ENCODE data around the gene CNOT6. TPM values are rescaled to one million over a fixed set of nuclear protein-coding genes. Genes with fewer than 3 reads are reported as not detected.

Gene CNOT6
- total RNA-seq, 1 donor from 2014 or later: 41.7 TPM

- H3K36me3 ChIP-seq (ENCODE audit: insufficient read depth, low read length): no peaks in the 10 kb centered on the region
- H3K4me3 ChIP-seq (ENCODE audit: insufficient read depth, low read depth, low read length): no peak overlapping the region
- no peak overlapping the region for H3K4me2 ChIP-seq (ENCODE audit: low read length)
- H3K27ac ChIP-seq (ENCODE audit: low read depth, low read length): no peak overlapping the region
- peaks cover 17% of the 10 kb centered on the region for H3K27me3 Mint-ChIP-seq (ENCODE audit: low read depth, unreplicated experiment)
- no peaks in the 10 kb centered on the region for H3K9me3 ChIP-seq (ENCODE audit: insufficient read depth, low read depth, low read length)
- H3K36me3 Mint-ChIP-seq (ENCODE audit: low read depth, unreplicated experiment): peaks cover 4% of the 10 kb centered on the region
- no peak for TF ChIP-seq CTCF (IDR thresholded peaks at IDR 0.05; ENCODE audit: insufficient read depth, low read depth, low read length)
- no peak for TF ChIP-seq EZH2 (IDR thresholded peaks at IDR 0.05; ENCODE audit: insufficient read depth, low read length)
- no peak overlapping the region for H3K27ac Mint-ChIP-seq (ENCODE audit: unreplicated experiment)
- no peak for FAIRE-seq
- H4K20me1 ChIP-seq (ENCODE audit: insufficient read depth, low read length): no peaks in the 10 kb centered on the region
- H3K4me1 Mint-ChIP-seq (ENCODE audit: low read depth, unreplicated experiment): peaks cover under 1% of the 10 kb centered on the region
- H3K9ac ChIP-seq (ENCODE audit: low read length): no peak overlapping the region
- H3K4me3 Mint-ChIP-seq (ENCODE audit: unreplicated experiment): no peak overlapping the region
- H3K27me3 ChIP-seq (ENCODE audit: insufficient read depth, low read length): peaks cover 2% of the 10 kb centered on the region
- no peaks in the 10 kb centered on the region for H3K4me1 ChIP-seq (ENCODE audit: insufficient read depth, low read length)
- DNase-seq (ENCODE audit: low read depth): no peak
- no peak overlapping the region for H2AFZ ChIP-seq (ENCODE audit: low read depth, low read length)
- no peaks in the 10 kb centered on the region for H3K9me3 Mint-ChIP-seq (ENCODE audit: unreplicated experiment)
- no peaks in the 10 kb centered on the region for H3K79me2 ChIP-seq (ENCODE audit: insufficient read depth, low read length)
These were observed 119.1 kb downstream of the CNOT6 start for GRCh38 chr5:180613188-180613813.

GRCh38 chr5:180613814-180614188 lies 119.6 kb downstream of the CNOT6 start:
- no peaks in the 10 kb centered on the region for H3K4me1 Mint-ChIP-seq (ENCODE audit: low read depth, unreplicated experiment)
- DNase-seq (ENCODE audit: low read depth) (no peak), FAIRE-seq (no peak)
- H3K4me3 ChIP-seq (ENCODE audit: insufficient read depth, low read depth, low read length): no peak overlapping the region
- no peak overlapping the region for H3K27ac ChIP-seq (ENCODE audit: low read depth, low read length)
- H3K36me3 Mint-ChIP-seq (ENCODE audit: low read depth, unreplicated experiment): peaks cover 4% of the 10 kb centered on the region
- H3K9me3 ChIP-seq (ENCODE audit: insufficient read depth, low read depth, low read length): no peaks in the 10 kb centered on the region
- H3K4me3 Mint-ChIP-seq (ENCODE audit: unreplicated experiment): no peak overlapping the region
- H3K27me3 Mint-ChIP-seq (ENCODE audit: low read depth, unreplicated experiment): peaks cover 18% of the 10 kb centered on the region
- no peak overlapping the region for H3K9ac ChIP-seq (ENCODE audit: low read length)
- peaks cover 5% of the 10 kb centered on the region for H3K27me3 ChIP-seq (ENCODE audit: insufficient read depth, low read length)
- H3K27ac Mint-ChIP-seq (ENCODE audit: unreplicated experiment): no peak overlapping the region
- no peaks in the 10 kb centered on the region for H3K79me2 ChIP-seq (ENCODE audit: insufficient read depth, low read length)
- no peak overlapping the region for H2AFZ ChIP-seq (ENCODE audit: low read depth, low read length)
- no peak for TF ChIP-seq CTCF (IDR thresholded peaks at IDR 0.05; ENCODE audit: insufficient read depth, low read depth, low read length)
- no peaks in the 10 kb centered on the region for H3K4me1 ChIP-seq (ENCODE audit: insufficient read depth, low read length)
- no peaks in the 10 kb centered on the region for H3K36me3 ChIP-seq (ENCODE audit: insufficient read depth, low read length)
- H4K20me1 ChIP-seq (ENCODE audit: insufficient read depth, low read length): no peaks in the 10 kb centered on the region
- no peaks in the 10 kb centered on the region for H3K9me3 Mint-ChIP-seq (ENCODE audit: unreplicated experiment)
- H3K4me2 ChIP-seq (ENCODE audit: low read length): no peak overlapping the region

- no peaks in the 10 kb centered on the region for H3K4me1 Mint-ChIP-seq (ENCODE audit: low read depth, unreplicated experiment)
- H3K4me3 Mint-ChIP-seq (ENCODE audit: unreplicated experiment): peak overlapping the region; percentile 71
- no peak for FAIRE-seq
- Histone ChIP-seq H3K4me2 (ENCODE audit: low read length) (peak overlapping the region; percentile 86), H3K9ac (ENCODE audit: low read length) (no peak overlapping the region), H2AFZ (ENCODE audit: low read depth, low read length) (peak overlapping the region; percentile 71), H3K79me2 (ENCODE audit: insufficient read depth, low read length) (no peaks in the 10 kb centered on the region), H3K9me3 (ENCODE audit: insufficient read depth, low read depth, low read length) (no peaks in the 10 kb centered on the region), H3K4me1 (ENCODE audit: insufficient read depth, low read length) (no peaks in the 10 kb centered on the region), H4K20me1 (ENCODE audit: insufficient read depth, low read length) (no peaks in the 10 kb centered on the region), H3K36me3 (ENCODE audit: insufficient read depth, low read length) (no peaks in the 10 kb centered on the region), H3K4me3 (ENCODE audit: insufficient read depth, low read depth, low read length) (peak overlapping the region; percentile 46), H3K27ac (ENCODE audit: low read depth, low read length) (no peak overlapping the region), H3K27me3 (ENCODE audit: insufficient read depth, low read length) (peaks cover 5% of the 10 kb centered on the region)
- no peak for TF ChIP-seq EZH2 (IDR thresholded peaks at IDR 0.05; ENCODE audit: insufficient read depth, low read length)
- no peak for TF ChIP-seq CTCF (IDR thresholded peaks at IDR 0.05; ENCODE audit: insufficient read depth, low read depth, low read length)
- H3K27me3 Mint-ChIP-seq (ENCODE audit: low read depth, unreplicated experiment): peaks cover 20% of the 10 kb centered on the region
- H3K36me3 Mint-ChIP-seq (ENCODE audit: low read depth, unreplicated experiment): peaks cover 4% of the 10 kb centered on the region
- DNase-seq (ENCODE audit: low read depth): no peak
- H3K9me3 Mint-ChIP-seq (ENCODE audit: unreplicated experiment): no peaks in the 10 kb centered on the region
- no peak overlapping the region for H3K27ac Mint-ChIP-seq (ENCODE audit: unreplicated experiment)
These were observed 124.3 kb downstream of the CNOT6 start for GRCh38 chr5:180618487-180618828.
